ENCODE results near the gene TBC1D22B.

Gene TBC1D22B

GRCh38 chr6:37353761-37354525, 96.4 kb downstream of the TBC1D22B start, which contains the start of gene RNF8:
Gene RNF8, plus strand, starts transcription at chr6:37353983. Its CDS starts 182 bp downstream, at chr6:37354165.
- in situ Hi-C loops (cut with HindIII; ENCODE audit: low sequenced_read_pairs): loop anchor here (25.0 kb wide), 1 partner anchor 308 kb away; no protein-coding TSS in a partner anchor

DNA sequence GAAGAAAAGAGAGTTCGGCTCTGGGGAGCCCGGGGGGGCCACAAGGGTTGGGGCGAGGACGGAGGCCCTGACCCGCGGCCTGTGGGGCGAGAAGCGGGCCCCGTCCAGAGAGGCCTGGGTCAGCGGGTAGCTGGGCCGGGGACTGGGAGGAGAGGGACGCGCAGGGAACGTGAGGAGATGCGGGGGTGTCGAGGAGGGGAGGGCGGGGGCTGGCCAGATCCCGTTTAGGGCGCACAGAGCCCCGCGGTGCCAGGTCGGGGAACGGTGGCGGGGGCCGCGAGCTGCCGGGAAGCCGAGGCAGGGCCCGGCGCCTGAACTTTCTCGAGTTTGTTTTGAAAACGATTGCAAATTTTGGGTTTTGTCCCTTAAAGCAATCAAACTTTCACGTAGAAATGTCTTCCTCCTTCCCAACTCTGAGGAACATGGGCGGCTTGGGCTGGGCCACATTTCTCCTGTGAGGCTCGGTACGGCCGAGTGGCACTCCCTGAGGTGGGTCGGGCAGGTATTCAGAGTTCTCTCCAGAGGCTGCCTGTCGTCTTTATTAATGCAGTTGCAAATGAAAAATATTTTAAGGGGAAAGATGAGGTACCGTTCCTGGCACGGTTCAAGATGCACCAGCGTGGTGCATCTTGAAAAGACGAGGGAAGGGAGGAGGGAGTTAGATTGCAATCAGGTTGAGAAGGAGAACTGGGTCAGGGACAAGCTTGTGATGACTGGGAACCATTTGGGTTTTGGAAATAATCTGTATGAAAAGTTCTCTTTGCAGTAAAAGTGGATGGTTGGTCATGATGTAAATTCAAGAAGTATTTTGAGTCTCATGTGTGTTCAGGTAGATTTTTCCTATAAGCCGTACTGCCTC, 97.2 kb downstream of the TBC1D22B start:
- in situ Hi-C loops (cut with HindIII; ENCODE audit: low sequenced_read_pairs): loop anchor here (25.0 kb wide), 1 partner anchor 308 kb away; no protein-coding TSS in a partner anchor

- in situ Hi-C loops (cut with HindIII; ENCODE audit: low sequenced_read_pairs): loop anchor here (25.0 kb wide), 1 partner anchor 305 kb away; no protein-coding TSS in a partner anchor
Observed at GRCh38 chr6:37357288-37357687, 99.7 kb downstream of the TBC1D22B start.

DNA sequence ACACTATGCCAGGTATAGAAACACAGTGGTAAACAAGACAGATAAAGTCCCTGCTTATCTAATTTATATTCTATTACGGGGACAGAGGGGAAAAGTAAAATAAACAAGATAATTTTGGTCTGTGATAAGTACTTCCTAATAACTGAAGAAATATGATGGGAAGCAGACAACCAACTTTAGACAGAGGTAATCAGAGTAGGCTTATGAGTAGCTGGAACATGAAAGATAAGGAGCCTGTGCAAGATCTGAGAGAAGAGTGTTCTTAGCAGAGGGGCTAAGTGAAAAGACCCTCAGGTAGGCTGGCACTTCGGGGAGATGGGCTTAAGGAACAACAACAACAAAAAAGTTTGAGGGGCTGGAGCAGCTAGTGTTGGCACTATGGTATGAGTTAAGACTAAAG, 100.3 kb downstream of the TBC1D22B start:
- in situ Hi-C loops (cut with HindIII; ENCODE audit: low sequenced_read_pairs): loop anchor here (25.0 kb wide), 1 partner anchor 304 kb away; no protein-coding TSS in a partner anchor

DNA sequence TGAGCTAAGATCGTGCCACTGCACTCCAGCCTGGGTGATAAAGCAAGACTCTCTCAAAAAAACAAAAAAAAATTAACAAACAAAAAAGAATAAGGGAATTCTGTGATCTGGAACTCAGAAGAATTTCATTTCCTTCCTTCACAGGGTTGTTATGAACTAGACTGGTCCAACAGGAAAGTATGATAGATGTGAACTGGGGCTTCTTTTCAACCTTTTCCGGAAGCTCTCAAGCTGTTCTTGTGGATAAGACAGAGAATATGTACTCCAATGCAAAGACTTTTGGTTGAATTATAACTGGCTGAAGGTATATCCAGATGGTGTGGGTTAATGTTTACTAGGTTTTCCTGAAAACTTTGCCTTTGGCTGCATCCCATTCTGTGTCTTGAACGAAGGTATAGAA, 101.5 kb downstream of the TBC1D22B start:
- in situ Hi-C loops (cut with HindIII; ENCODE audit: low sequenced_read_pairs): loop anchor here (25.0 kb wide), 1 partner anchor 303 kb away; no protein-coding TSS in a partner anchor

DNA sequence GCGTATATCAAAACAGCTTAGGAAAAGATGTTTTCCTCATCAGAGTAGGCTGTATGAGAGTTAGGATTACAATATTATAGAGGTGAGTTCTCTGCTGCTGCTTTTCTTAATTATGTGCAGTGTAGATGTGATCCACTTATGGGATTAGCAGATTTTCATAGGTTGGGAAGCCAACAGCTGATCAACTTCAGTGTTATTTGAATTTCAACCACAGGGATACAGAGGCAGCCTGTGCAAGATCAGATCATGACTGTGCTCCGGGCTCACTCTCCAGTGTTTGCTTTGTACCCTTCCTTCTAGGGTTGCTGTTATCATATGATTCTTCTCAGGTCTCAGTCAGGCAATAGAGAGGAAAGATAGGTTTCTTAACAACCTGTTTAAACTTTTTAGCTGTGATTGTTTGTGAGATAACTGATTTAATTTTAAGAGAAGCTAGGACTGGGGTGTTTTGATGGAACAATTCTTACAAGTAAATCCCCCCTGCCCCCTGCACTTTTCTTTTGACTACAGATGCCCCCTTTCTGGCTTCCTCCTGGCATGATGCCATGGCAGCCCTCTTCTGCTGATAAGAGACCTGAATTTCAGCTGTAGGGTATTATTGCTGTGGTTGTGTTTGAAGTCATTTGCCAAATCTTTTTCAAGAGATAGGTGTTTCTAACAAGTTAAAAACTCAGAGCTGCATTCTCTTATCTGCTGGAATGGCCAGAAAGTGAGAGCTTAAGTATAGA, 104.7 kb downstream of the TBC1D22B start:
- in situ Hi-C loops (cut with HindIII; ENCODE audit: low sequenced_read_pairs): loop anchor here (10.0 to 25.0 kb wide), 2 partner anchors 300 to 373 kb away; no protein-coding TSS in a partner anchor

DNA sequence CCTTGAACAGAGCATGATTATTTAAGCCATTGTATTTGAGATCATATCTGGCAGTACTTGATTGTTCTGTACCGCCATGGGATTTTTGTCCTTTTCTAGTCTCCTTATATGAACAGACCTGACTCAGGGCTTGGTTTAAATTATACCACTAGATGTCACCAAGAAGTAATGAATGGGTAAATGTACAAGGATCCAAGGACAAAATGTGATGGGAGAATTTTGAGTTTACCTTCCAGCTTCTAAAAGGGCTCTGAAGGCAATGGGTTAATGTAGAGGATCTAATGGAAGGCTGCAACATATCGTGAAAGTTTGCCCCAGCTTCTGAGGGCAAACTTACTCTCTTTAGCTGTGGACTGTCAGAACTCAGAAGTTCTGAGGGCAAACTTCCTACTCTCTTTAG, 108.2 kb downstream of the TBC1D22B start:
- in situ Hi-C loops (cut with HindIII; ENCODE audit: low sequenced_read_pairs): loop anchor here (10.0 to 25.0 kb wide), 2 partner anchors 297 to 369 kb away; no protein-coding TSS in a partner anchor

- in situ Hi-C loops (cut with HindIII; ENCODE audit: low sequenced_read_pairs): loop anchor here (10.0 to 25.0 kb wide), 2 partner anchors 295 to 368 kb away; no protein-coding TSS in a partner anchor
Observed at GRCh38 chr6:37366910-37367309, 109.3 kb downstream of the TBC1D22B start.

DNA sequence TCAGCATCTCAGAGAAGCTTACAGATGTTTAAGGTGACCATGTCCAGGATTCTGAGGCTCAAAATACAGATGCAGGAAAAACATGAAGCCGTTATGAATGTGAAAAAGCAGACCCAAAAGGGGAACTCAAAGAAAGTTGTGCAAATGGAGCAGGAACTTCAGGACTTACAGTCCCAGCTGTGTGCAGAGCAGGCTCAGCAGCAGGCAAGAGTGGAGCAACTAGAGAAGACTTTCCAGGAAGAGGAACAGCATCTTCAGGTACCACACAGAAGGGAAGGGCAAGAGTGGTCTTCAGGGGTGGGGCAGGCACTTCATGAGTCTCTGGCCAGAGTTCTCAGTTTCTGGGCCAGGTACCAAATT, 111.4 kb downstream of the TBC1D22B start:
- in situ Hi-C loops (cut with HindIII; ENCODE audit: low sequenced_read_pairs): loop anchor here (10.0 to 25.0 kb wide), 2 partner anchors 293 to 366 kb away; no protein-coding TSS in a partner anchor

GRCh38 chr6:37369321-37370201, 112.0 kb downstream of the TBC1D22B start:
- in situ Hi-C loops (cut with HindIII; ENCODE audit: low sequenced_read_pairs): loop anchor here (5.0 to 25.0 kb wide), 3 partner anchors 42 to 365 kb away; no protein-coding TSS in a partner anchor

- in situ Hi-C loops (cut with HindIII; ENCODE audit: low sequenced_read_pairs): loop anchor here (5.0 to 25.0 kb wide), 2 partner anchors 44 to 291 kb away; no protein-coding TSS in a partner anchor
Observed at GRCh38 chr6:37371154-37372083, 113.8 kb downstream of the TBC1D22B start.

GRCh38 chr6:37372116-37372515, 114.5 kb downstream of the TBC1D22B start:
- in situ Hi-C loops (cut with HindIII; ENCODE audit: low sequenced_read_pairs): loop anchor here (5.0 to 25.0 kb wide), 2 partner anchors 45 to 290 kb away; no protein-coding TSS in a partner anchor

DNA sequence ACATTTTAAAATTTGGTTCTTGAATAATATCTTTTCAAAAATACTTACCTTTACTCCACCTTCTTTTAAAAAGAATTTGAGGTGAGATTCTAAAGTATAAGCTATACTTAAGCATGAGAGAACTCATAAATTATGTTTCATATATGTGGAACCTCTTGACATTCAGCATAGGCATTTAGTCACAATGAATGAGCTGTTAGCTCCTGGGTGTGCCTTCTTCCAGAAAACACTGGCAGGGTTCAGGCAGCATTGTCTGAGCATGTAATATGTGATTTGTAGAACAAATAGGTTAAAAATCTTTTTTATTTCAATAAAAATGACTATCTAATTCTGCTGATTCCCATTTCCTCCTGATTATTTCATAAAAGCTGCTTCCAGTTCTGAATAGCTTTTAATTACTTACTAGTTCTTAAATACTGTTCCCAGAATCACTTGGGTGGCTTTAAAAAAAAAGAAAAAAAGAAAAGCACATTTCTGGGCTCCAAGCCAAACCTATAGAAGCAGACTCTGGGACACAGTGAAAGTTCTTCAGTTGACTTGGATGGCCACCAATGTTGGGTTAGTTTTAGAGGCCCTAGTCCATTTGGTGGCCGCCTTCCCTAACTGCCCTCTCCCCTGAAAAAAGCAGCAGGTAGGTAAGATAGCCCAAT, 116.4 kb downstream of the TBC1D22B start:
- in situ Hi-C loops (cut with HindIII; ENCODE audit: low sequenced_read_pairs): loop anchor here (5.0 to 25.0 kb wide), 2 partner anchors 47 to 288 kb away; no protein-coding TSS in a partner anchor

DNA sequence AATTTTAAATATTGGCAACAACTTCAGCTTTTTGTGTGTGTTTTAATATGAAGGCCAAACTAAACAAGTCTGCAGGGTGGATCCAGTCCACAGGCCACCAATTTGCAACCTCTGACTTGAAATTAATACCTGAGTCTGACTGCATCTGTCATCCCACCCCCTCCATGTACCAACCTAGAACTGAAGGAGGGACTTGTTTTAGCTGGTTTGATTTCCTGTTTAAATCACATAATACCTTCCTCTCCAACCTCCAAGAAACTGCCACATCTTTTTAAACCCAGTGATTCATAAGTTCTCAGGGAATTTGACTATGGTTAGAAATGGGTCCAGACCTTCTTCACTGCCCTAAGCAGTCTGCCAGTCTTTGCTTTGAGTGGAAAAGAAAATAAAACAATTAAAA, 117.8 kb downstream of the TBC1D22B start:
- in situ Hi-C loops (cut with HindIII; ENCODE audit: low sequenced_read_pairs): no loop called here

DNA sequence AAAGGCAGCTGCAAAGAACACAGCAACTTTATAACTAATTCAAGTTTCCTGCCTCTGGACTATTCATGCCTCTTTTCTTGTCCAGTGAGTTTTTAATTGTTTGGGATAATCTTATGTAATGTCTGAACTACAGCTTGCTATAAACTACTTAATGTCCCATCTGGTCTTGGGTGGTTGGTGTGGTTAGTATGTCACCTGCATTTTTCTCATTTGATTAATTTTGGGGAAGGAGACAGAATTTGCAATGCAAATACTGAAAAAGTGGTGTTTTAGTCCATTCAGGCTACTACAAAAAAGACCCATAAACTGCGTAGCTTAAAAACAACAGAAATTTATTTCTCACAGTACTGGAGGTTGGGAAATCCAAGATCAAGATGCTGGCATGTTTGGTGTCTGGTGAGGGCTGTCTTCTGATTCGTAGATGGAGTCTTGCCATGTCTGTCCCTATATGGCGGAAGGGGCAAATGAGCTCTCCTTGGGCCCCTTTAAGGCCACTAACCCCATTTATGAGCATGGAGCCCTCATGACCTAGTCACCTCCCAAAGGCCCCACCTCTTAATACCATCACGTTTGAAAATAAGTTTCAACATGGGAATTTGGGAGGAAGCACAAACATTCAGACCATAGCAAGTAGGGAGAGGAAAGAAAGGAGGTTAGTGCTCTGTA, 118.6 kb downstream of the TBC1D22B start:
- in situ Hi-C loops (cut with HindIII; ENCODE audit: low sequenced_read_pairs): no loop called here

DNA sequence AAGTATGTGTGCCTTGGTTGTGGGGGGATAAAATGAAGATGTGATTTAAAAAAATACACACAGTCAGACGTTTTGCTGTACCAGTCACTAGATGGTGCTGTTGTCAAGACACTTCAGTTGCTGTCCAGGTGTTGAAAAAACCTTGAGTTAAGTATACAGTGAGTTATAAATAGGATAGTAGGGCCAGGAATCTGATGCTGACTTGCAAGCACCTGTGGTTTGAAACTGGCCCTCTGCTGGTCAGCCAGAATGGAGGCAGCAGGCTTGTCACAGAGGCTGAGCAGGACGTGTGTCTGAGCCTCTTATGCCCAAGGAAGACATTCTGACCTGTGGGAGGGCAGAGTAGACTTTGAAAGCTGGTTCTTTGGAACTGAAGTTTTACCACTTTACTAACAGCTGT, 124.0 kb downstream of the TBC1D22B start:
- in situ Hi-C loops (cut with HindIII; ENCODE audit: low sequenced_read_pairs): no loop called here
